ENCODE measurements around the gene ACTRT2.

Gene ACTRT2

DNA sequence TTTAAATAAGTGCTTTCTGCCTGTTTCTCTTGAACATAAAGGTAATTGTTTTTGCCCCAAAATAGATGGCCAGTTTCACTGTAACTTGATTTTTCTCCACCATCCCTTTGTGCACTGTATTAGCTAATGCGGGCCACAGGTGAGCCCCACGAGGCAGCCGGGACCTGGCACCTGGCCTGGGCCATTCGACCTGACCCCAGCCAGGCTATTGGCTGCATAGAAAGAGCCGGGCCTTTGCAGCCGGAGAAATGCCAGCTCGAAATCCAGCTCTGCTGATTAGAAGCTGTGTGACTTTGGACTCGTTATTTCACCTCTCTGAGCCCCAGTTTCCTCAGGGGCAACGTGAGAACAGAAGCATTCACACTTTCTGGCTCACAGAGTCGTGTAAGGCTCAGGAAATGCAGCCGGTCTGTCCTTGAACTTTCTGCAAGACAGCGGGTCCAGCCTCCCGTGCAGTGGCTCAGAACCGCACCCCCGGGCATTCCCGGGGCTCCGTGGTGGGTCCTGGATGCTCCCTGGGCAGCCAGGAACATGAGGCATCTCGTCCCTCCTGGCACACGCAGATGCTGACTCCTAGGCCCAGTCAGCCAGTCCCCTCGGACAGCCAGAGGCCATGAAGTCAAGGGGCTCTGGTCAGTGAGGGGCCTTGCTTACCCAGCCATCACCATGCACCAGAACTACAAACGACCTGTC lies 37.4 kb upstream of the ACTRT2 start:
- ATAC-seq: no peak

- ATAC-seq: no peak
These were observed 36.7 kb upstream of the ACTRT2 start for GRCh38 chr1:2984399-2985061.

DNA sequence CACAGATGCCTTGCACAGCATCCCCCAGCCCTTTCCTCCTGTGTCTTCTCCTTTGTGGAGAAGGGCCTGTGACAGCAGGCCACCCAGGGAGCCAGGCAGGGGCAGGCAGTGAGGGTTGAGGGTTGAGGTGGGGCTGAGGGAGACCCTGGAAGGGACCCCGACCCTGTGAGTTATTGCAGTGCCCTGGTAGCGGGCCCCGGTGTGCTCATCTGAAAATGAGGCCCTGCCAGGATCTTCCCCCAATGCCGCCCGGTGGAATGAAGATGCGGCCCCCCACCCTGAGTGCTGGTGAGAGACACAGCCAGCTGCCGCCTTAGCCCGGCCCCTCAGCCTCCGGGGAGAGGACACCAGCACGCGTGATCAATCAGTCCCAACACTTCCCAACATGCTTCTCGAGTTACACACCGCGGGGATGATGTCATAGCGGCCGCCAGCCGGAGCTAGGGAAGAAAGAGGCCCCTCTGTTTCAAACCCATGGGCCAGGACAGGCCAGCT lies 36.2 kb upstream of the ACTRT2 start:
- ATAC-seq: no peak

GRCh38 chr1:2985694-2986548 lies 35.3 kb upstream of the ACTRT2 start:
- ATAC-seq: no peak

- ATAC-seq: no peak
These were observed 34.5 kb upstream of the ACTRT2 start for GRCh38 chr1:2986549-2987305.

GRCh38 chr1:2987773-2988172 lies 33.5 kb upstream of the ACTRT2 start:
- no peak for ATAC-seq

- ATAC-seq: no peak
These were observed 33.0 kb upstream of the ACTRT2 start for GRCh38 chr1:2988256-2988655.

DNA sequence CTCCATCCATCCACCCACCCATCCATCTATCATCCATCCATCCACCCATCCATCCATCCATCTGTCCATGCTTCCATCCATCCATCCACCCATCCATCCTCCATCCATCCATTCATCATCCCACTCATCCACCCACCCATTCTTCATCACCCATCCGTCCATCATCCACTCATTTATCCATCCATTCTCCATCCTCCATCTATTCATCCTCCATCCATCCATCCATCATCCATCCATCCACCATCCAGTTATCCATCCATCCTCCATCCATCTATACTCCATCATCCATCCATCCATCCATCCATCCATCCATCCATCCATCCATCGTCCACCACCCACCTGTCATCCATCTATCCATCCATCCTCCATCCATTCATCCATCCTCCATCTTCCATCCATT lies 32.1 kb upstream of the ACTRT2 start:
- no peak for ATAC-seq

DNA sequence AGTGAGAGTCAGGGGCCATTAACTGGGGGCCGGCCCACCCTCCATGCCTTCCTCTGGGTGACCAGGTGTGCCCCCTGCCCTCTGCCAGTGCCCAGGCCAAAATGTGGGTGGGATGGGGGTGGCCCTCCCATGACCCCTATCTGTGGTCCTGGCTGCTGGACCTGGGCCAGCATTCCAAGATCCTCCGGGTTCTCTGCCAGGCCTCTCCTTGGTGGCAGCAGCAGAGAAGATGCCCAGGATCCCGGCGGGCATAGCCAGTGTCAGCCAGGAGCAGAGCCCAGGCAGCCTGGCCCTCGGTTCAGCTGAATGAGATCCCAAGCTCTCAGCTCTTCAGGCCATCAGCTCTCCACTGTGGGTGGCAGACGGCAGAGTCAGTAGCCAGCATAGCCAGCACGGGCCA lies 31.3 kb upstream of the ACTRT2 start:
- no peak for ATAC-seq

DNA sequence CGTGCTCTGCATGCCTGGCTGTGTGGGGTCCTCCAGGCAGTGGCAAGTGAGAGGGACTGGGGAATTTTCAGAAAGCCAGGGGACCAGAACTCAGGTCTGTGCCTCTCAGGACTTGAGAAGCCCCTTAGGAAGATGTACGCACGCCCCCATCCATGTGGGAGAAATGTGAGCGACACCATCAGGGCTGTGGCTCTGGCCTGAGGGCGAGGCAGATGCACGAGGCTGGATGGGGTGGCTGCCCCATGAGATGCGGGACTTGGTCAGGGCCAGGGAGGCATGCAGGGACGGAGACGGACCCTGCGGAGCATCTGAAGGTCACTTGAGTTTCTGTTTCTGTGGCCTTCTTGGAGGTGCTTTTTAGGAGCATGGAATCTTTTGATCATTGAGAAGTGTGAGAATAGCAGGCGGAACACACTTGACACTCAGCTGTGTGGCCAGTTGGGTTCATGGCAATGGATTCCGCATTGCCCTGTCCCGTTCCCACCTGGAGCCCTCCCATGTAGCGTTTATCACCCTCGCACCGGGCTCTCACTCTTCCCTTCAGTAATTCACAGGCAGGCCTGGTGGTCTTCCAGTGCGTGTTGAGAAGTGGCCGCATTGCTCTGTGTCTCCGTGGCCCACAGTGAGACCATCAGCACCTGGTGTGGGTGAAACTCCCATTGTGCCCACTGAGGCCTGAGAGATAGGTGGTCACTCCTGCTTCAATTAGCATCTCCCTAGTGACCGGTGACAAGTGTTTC lies 30.7 kb upstream of the ACTRT2 start:
- ATAC-seq: no peak

GRCh38 chr1:2991753-2992495 lies 29.3 kb upstream of the ACTRT2 start:
- ATAC-seq: no peak

GRCh38 chr1:2998503-2999100 lies 22.7 kb upstream of the ACTRT2 start:
- no peak for ATAC-seq

GRCh38 chr1:2999138-2999537 lies 22.1 kb upstream of the ACTRT2 start:
- ATAC-seq: no peak

DNA sequence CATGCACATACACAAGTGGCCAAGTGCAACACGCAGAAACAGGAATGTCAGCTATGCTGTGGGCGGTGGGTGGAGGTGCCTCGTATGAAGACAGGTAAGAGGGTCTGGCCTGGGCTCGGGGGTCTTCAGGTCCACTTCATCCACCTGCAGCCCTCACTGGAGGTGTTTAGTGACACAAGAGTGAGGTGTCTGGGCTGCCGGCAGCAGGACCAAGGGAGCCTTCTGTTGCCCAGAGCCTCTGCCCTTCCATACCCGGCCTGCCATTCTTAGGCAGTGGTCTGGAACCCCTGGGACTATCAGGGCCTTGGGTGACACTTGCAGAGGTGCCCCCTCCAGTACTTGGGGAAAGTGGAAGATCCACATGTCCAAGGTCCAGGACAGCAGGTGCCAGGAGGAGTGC lies 21.7 kb upstream of the ACTRT2 start:
- no peak for ATAC-seq

DNA sequence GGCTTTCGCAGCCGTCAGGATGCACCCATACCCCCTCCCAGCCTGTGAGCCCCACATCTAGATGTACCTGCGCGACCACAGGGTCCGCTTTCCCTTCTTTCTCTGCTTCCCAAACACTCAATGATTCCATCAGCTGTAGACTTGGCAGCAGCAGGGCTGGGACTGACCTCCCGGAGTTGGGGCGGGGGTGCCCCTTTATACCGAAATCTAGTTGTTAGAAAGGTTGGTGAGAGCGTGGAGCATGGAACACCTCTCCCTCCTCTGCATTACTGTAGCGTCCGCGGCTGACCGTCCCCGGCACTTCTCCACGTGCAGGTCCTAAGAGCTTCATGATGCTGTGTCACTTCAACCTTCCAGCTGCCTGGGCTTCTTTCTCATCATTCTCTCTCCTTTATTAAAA lies 21.1 kb upstream of the ACTRT2 start:
- no peak for ATAC-seq

DNA sequence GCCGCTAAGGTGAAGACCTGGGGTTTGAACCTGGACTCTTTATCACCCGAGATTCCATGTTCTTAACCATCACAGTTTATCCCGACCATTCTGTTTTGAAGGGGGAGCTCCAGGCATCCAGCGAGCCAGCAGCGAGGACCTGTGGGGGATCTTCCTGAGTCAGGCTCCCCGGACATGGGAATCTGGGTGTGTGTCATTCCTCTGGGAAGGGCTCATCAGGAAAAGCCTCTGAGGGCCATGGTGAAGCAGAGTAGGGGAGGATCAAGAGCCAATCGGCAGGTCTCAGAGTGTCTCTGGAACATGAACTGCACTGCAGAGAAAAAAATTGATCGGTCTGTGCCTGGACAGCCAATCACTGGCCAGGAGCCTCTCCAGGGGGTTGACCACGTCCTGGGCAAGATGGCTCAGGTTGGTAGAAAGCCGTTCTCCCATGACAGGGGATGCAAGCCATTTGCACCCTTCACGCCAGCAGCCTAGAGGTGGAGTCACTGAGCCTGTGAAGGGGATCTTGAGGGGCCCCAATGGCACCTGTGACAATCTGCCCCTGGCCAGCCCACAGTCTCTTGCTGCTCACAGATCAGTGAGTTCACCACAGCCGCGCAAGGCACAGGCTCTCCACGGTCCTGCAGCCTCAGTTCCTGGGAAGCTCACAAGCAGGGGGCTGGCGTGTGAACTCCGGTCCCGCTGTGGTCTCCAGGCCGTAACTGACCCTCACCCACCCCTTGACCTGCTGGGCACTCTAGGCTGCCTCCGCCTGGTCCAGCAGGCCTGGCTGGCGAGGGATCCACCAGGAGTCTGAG lies 20.4 kb upstream of the ACTRT2 start:
- no peak for ATAC-seq

- ATAC-seq: no peak
These were observed 19.6 kb upstream of the ACTRT2 start for GRCh38 chr1:3001471-3002348.

GRCh38 chr1:3002349-3003038 lies 18.8 kb upstream of the ACTRT2 start:
- ATAC-seq: no peak

Measured in activated CD4-positive, CD25-positive, alpha-beta regulatory T cell treated with anti-CD3 and anti-CD28 coated beads, Interleukin-2, amount 50 U/mL, for 24 hours (primary cell).